AG20443 (cell line): ENCODE results near the gene WIPF2.

Experiments
- DNase-seq: peaks from one replicate; pipeline ENCODE4 v3.0.0; 2012; ENCODE audit warnings: low spot score, mixed read lengths

Gene WIPF2

GRCh38 chr17:40326014-40326831 is 107.1 kb downstream of the WIPF2 start:
- no peak for DNase-seq

- DNase-seq: no peak
Measured at GRCh38 chr17:40326832-40327199, 107.7 kb downstream of the WIPF2 start.

- no peak for DNase-seq
Measured at GRCh38 chr17:40327244-40327729, 108.2 kb downstream of the WIPF2 start.

- peak; percentile 60 for DNase-seq
Measured at GRCh38 chr17:40327735-40328385, 108.8 kb downstream of the WIPF2 start.

GRCh38 chr17:40328386-40328766 is 109.3 kb downstream of the WIPF2 start:
- DNase-seq: no peak

- no peak for DNase-seq
Measured at GRCh38 chr17:40329839-40330794, 111.0 kb downstream of the WIPF2 start.

- DNase-seq: no peak
Measured at GRCh38 chr17:40330850-40331470, 111.9 kb downstream of the WIPF2 start.

- peak; percentile 80 for DNase-seq
Measured at GRCh38 chr17:40331743-40332641, 112.9 kb downstream of the WIPF2 start.
